GM04504 (cell line): Measurements from ENCODE around the gene IKZF2.

Source experiments
- DNase-seq: peaks from one replicate; pipeline ENCODE4 v3.0.0-alpha.2; 2012; ENCODE audit warnings: low read depth

IKZF2 gene

DNA sequence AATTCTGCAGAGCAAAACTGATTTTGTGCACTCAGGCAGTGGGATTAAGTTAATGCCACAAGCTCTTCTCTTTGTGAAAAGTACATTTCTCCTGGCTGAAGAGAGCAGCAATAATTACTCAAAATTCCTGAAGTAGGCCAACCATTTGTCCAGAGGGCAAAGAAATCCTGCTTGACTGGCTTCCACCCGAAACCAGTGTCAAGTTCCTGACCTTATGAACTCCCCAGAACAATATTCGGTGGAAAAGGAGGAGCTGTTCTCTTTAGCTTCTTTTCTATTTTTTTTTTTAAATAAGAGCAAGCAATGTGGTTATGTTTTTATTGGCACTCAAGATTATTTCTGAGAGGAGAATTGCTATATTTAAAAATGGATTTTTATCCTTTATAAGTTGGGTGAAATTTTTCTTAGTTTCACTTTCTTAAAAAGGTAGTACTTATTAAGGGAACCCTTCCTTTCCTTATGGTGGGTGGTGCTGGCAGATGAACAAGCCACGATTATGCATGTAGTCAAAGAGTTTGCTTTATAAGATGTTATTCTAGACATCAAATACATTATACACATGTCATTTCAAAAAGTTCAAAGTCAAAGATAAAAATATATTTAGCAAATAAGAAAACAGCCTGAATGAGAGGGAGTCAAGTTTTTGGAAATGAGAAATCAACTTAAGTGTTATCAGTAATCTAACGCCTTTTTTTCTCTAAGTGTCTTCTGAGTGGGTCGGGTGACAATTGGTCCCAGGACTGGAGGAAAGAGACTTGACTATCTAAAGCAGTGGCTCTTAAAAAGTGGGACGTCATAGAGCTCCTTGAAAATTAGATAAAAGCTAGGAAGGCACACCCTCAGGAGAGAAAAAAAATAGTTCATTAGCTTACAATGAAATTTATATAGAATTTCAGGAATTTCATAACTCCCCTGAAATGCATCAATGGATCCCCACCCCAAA lies 194.5 kb downstream of the IKZF2 start:
- DNase-seq = no peak

DNA sequence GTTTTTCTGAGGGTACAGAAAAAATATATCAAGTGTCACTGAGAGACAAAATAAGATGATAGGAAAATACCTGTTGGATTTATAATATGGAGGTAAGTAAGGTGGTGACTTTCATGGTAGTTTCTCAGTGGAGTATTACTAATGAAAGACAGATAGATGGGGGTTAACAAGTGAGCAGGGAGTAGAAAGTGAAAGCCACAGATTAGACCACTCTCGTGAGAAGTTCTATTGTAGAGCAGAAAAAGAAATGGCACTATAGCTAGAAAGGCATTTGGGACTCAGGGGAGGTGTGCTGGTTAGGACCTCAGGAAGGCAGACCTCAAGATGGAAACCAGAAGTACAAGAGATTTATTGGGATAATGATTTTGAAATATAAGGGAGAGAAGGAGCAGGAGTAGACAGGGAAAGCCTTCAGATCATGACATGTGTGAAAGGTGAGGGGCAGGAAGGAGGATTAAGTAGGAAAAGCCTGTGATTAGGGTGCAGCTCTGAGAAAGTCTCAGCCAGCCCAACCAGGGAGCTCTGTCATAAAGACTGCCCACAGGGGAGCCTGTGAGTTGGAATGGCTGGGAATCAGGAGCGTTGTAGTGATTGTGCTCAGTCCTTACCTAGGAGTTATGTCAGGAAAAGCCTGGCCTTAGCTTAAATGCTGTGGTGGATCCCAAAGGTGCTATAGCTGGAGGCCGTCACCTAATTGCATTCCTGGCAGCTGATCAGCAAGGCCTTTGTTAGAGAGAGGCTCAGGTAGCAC lies 198.1 kb downstream of the IKZF2 start:
- no peak for DNase-seq

DNA sequence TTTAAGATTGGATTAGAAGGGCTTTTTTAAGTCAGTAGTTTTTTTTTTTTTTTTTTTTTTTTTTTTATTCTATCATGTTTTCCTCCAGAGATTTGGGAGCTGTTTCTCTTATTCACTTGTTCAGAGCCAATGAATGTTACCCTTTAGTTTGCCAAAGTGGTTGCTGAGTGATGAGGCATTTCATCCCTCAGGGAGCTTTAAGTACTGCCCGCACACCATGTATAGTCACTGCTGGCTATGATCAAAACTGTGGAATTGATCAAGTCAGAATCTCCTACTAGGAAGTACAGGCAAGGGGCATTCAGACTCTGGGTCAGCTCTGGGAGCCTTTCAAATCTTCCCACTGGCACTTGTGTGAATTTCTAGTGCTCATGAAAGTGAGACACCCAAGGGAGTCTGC lies 201.6 kb downstream of the IKZF2 start:
- DNase-seq = no peak
